ENCODE data around the gene LRFN2.

The LRFN2 gene

DNA sequence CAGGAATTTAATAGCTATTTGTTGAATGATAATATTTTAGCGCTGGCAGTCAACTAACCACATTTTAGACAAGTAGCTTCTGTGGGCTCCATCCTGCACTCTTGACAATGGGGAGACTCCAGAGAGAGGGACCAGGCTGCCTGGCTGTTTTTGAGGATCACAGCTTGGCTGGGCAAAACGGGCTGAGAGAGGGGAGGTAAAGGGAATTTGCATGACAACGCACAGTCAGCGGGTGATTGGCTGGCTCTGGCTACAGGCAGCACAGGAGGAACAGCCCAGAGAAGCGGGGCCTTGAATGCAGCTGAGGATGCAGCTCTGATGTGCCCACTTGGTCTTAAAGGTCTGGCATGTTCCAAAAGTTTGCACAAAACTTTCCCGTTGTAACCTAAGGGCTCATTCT lies 41.2 kb downstream of the LRFN2 start:
- Histone ChIP-seq H3K9me3 (replicated peaks in 1 of 11) (no peaks in the 10 kb centered on the region), H3K4me2 (no peak overlapping the region)

DNA sequence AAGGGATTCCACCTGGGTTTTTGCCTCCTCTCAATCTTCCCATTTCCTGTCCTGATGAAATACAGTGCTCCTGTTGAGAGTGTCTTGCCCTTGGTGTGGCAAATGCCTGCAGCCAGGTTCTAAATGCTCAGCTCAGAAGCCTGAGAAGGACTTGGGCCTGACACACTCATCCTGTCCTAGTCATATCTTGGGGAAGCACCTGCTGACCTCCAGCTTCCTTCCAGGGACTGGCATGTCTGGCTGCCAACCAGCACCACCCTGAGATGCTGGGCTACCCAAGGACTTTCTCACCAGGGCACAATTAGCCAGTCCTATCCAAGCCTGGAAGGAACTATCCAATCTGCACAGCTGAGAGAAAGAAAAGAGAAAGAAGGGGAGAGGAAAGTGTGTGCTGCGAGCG lies 43.4 kb downstream of the LRFN2 start:
- no peaks in the 10 kb centered on the region for H3K27me3 ChIP-seq
- no peaks in the 10 kb centered on the region for H3K9me3 ChIP-seq (replicated peaks in 1 of 11)
- H4K20me1 ChIP-seq = peaks cover 0 to 34% (median 0%) of the 10 kb centered on the region in 11 experiments; a peak in 5 of 22 replicates
- peak overlapping the region in 3 of 11 experiments; percentile 5 to 31 (median 22); a peak in 1 of 22 replicates for H3K27ac ChIP-seq
- peak overlapping the region in 3 of 11 experiments; percentile 2 to 19 (median 8); a peak in 1 of 22 replicates for H3K9ac ChIP-seq
- H3K36me3 ChIP-seq = peaks cover 0 to 7% (median 0%) of the 10 kb centered on the region in 11 experiments; a peak in 2 of 22 replicates
- H3K4me3 ChIP-seq = no peak overlapping the region
- peak overlapping the region in 8 of 11 experiments; percentile 3 to 71 (median 58); a peak in 15 of 22 replicates for H3K4me2 ChIP-seq
- H3K4me1 ChIP-seq = peaks cover 0 to 29% (median 24%) of the 10 kb centered on the region in 10 experiments; a peak in 16 of 20 replicates
- TF ChIP-seq Cebpa-rat (IDR thresholded peaks at IDR 0.05) = no peak

More for the DNA sequence above, 41.2 kb downstream of the LRFN2 start:
- Histone ChIP-seq H3K9ac (no peak overlapping the region), H3K36me3 (peaks cover 0 to 12% (median 0%) of the 10 kb centered on the region in 11 experiments; a peak in 3 of 22 replicates), H3K27ac (no peak overlapping the region), H4K20me1 (peaks cover 0 to 30% (median 0%) of the 10 kb centered on the region in 11 experiments; a peak in 5 of 22 replicates), H3K4me3 (no peak overlapping the region), H3K27me3 (no peaks in the 10 kb centered on the region), H3K4me1 (peaks cover 0 to 29% (median 24%) of the 10 kb centered on the region in 10 experiments; a peak in 16 of 20 replicates)
- TF ChIP-seq Cebpa-rat (IDR thresholded peaks at IDR 0.05) = no peak

DNA sequence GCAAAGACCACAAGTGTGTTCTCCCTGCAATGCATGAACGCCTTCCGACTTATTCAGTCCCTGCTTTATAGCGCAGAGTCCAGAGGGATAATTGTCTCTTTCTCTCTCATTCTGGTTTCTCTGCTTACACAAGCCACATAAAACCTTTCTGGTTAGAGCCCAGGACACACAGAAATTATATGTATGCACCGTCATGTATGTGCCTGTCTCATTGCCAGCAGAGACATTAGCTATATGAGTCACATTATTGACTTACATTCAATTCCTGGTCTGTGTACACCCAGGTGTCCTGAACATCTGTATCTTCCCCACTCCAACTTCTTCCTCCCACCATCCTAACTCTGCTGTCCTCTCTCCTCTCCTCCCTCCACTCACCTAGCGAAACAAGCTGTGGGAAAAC lies 44.0 kb downstream of the LRFN2 start:
- H3K4me3 ChIP-seq = no peak overlapping the region
- no peaks in the 10 kb centered on the region for H3K9me3 ChIP-seq (replicated peaks in 1 of 11)
- 0 out of 22 replicates have a peak overlapping the region, but pooled peaks of 3 of the 11 experiments have one; percentile 2 to 19 (median 6) for H3K9ac ChIP-seq
- peak overlapping the region in 9 of 11 experiments; percentile 3 to 71 (median 55); a peak in 15 of 22 replicates for H3K4me2 ChIP-seq
- peaks cover 0 to 34% (median 0%) of the 10 kb centered on the region in 11 experiments; a peak in 5 of 22 replicates for H4K20me1 ChIP-seq
- peaks cover 0 to 29% (median 24%) of the 10 kb centered on the region in 10 experiments; a peak in 16 of 20 replicates for H3K4me1 ChIP-seq
- peaks cover 0 to 7% (median 0%) of the 10 kb centered on the region in 11 experiments; a peak in 2 of 22 replicates for H3K36me3 ChIP-seq
- TF ChIP-seq Cebpa-rat (IDR thresholded peaks at IDR 0.05) = no peak
- no peaks in the 10 kb centered on the region for H3K27me3 ChIP-seq
- H3K27ac ChIP-seq = peak overlapping the region in 3 of 11 experiments; percentile 5 to 24 (median 22); a peak in 2 of 22 replicates

DNA sequence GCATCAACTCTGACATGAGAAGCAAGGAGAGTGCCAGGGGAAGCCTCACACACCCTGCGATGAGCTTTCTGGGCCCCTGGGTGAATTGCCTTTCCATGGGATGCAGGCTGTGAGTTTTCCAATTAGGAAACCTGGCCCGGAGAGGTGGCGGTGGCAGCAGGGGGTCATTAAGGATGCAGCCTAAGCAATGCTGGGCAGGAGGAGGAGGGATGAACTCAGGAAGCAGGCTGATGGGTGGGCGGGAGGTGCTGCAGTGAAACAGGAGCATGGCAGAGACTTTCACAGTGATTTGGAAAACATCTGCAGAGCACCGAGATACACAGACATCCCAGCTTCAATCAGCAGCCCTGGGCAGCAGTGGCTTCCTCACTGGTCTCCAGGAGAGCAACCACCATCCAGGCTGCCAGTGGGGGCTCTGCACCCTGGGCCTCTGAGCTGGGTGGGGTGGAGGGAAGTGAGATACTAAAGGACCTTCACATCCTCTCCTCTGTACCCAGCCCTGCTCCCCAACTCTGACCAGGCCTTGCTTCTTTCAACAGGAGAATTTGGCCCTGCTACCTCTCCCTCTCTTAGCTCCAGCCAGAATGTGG lies 44.9 kb downstream of the LRFN2 start:
- peaks cover 0 to 7% (median 0%) of the 10 kb centered on the region in 11 experiments; a peak in 2 of 22 replicates for H3K36me3 ChIP-seq
- H3K4me1 ChIP-seq = peaks cover 0 to 29% (median 24%) of the 10 kb centered on the region in 10 experiments; a peak in 16 of 20 replicates
- H3K27ac ChIP-seq = no peak overlapping the region
- H3K9ac ChIP-seq = no peak overlapping the region
- no peak overlapping the region for H3K4me3 ChIP-seq
- TF ChIP-seq Cebpa-rat (IDR thresholded peaks at IDR 0.05) = no peak
- no peaks in the 10 kb centered on the region for H3K9me3 ChIP-seq (replicated peaks in 1 of 11)
- H3K4me2 ChIP-seq = peak overlapping the region in 9 of 11 experiments; percentile 3 to 71 (median 55); a peak in 12 of 22 replicates
- H4K20me1 ChIP-seq = peaks cover 0 to 34% (median 0%) of the 10 kb centered on the region in 11 experiments; a peak in 5 of 22 replicates
- no peaks in the 10 kb centered on the region for H3K27me3 ChIP-seq

DNA sequence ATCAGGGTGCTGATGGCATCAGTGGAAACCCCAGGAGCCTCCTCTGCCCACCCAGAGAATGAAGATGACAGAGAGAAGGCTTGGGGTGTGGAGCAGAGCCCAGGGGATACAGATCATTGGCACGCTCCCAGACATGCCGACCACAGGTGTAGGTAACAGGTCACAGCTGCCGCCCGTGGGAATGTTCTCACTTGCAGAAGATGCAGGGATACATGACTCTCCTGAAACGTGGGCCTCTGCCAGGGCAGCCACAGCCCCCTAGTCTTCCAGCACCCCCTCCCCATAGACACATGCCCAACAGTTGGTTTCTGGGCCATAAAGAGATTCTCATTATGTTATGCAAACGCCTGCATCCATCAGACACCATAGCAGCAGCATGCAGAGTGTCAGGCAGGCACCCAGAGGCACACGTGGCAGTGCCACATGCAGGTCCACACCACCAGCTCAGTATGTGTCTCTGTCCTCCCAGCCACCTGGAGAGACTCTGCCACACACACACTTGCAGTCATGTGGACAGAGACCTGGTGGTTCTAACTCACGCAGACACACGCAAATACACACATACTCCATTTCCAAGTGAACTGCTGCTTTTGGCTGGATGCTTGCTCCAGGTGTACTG lies 45.5 kb downstream of the LRFN2 start:
- Histone ChIP-seq H3K27me3 (no peaks in the 10 kb centered on the region), H3K36me3 (peaks cover 0 to 7% (median 0%) of the 10 kb centered on the region in 11 experiments; a peak in 2 of 22 replicates), H4K20me1 (peaks cover 0 to 35% (median 0%) of the 10 kb centered on the region in 11 experiments; a peak in 5 of 22 replicates), H3K9me3 (replicated peaks in 1 of 11) (no peaks in the 10 kb centered on the region), H3K4me1 (peaks cover 0 to 29% (median 24%) of the 10 kb centered on the region in 10 experiments; a peak in 16 of 20 replicates), H3K4me2 (no peak overlapping the region), H3K9ac (no peak overlapping the region), H3K4me3 (no peak overlapping the region), H3K27ac (no peak overlapping the region)
- TF ChIP-seq Cebpa-rat (IDR thresholded peaks at IDR 0.05) = no peak

DNA sequence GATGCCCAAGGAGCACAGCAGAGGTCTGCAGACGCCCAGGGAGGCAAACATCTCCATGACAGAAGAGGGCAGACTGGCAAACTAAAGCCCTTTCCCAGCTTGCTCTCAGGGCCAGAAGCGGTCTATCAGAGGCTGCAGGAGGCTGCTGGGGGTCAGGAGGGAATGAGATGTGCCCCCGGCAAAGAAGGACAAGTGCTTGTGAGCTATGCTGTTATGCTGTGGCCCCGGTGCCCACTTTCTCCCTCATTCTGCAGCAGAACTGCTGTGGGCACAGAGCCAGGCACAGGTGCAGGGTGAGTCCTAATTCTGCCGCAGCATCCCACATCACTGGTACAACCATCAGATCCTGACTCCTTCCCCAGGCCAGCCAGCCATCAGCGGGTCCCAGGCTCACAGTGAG lies 46.4 kb downstream of the LRFN2 start:
- Histone ChIP-seq H3K27ac (no peak overlapping the region), H3K9me3 (replicated peaks in 1 of 11) (no peaks in the 10 kb centered on the region), H3K36me3 (peaks cover 0 to 7% (median 0%) of the 10 kb centered on the region in 11 experiments; a peak in 1 of 22 replicates), H3K4me3 (no peak overlapping the region), H3K9ac (no peak overlapping the region; a peak in 1 of 22 replicates), H4K20me1 (peaks cover 0 to 43% (median 0%) of the 10 kb centered on the region in 11 experiments; a peak in 5 of 22 replicates), H3K4me2 (no peak overlapping the region), H3K27me3 (no peaks in the 10 kb centered on the region), H3K4me1 (peaks cover 0 to 34% (median 26%) of the 10 kb centered on the region in 10 experiments; a peak in 16 of 20 replicates)
- no peak for TF ChIP-seq Cebpa-rat (IDR thresholded peaks at IDR 0.05)

DNA sequence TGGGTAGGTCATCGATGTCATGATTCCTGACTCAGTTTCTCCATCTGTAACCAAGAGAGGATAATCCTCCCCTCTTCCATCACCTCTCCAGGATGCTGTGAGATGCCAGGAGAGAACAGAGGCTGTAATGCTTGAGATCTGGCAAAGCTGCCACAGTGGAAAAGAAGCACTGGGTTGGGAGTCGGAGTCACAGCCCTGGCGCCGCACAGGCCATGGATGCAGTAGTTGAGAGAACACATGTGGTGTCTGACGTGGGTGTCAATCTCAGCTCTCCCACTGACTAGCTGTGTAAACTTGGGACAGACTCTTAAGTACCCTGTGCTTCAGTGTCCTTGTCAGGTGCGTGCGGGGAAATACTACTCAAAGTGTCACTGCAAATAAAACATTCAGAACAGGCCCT lies 47.3 kb downstream of the LRFN2 start:
- H3K9ac ChIP-seq = no peak overlapping the region
- H3K9me3 ChIP-seq (replicated peaks in 1 of 11) = no peaks in the 10 kb centered on the region
- no peak for TF ChIP-seq Cebpa-rat (IDR thresholded peaks at IDR 0.05)
- peaks cover 0 to 48% (median 0%) of the 10 kb centered on the region in 11 experiments; a peak in 5 of 22 replicates for H4K20me1 ChIP-seq
- peaks cover 0 to 39% (median 26%) of the 10 kb centered on the region in 10 experiments; a peak in 16 of 20 replicates for H3K4me1 ChIP-seq
- no peak overlapping the region for H3K4me3 ChIP-seq
- H3K36me3 ChIP-seq = peaks cover 0 to 7% (median 0%) of the 10 kb centered on the region in 11 experiments; a peak in 1 of 22 replicates
- H3K27me3 ChIP-seq = no peaks in the 10 kb centered on the region
- no peak overlapping the region for H3K27ac ChIP-seq
- H3K4me2 ChIP-seq = no peak overlapping the region

DNA sequence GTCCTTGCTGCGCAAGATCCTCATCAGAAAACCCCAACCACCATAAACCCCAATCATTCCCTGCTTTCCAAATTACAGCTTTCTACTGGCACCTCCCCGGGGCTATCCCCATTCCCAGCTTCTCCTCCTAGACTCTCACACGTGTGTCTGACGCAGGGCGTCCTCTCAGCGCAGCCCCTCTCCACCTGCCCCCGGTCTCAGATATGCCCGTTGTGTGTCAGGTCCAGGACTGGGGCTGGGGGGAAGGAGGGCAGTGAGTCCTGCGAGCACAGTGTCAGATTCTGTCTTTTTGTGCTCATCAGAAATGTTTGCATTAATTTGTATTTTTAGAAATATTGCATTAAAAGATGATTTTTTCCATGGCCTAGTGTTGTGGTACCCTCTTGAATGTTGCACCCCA lies 48.6 kb downstream of the LRFN2 start:
- H3K4me2 ChIP-seq = no peak overlapping the region
- H4K20me1 ChIP-seq = peaks cover 0 to 40% (median 0%) of the 10 kb centered on the region in 11 experiments; a peak in 5 of 22 replicates
- H3K9me3 ChIP-seq (replicated peaks in 1 of 11) = no peaks in the 10 kb centered on the region
- no peak overlapping the region for H3K9ac ChIP-seq
- no peaks in the 10 kb centered on the region for H3K36me3 ChIP-seq
- H3K27ac ChIP-seq = no peak overlapping the region
- H3K4me1 ChIP-seq = peaks cover 0 to 26% (median 15%) of the 10 kb centered on the region in 10 experiments; a peak in 16 of 20 replicates
- H3K27me3 ChIP-seq = no peaks in the 10 kb centered on the region
- H3K4me3 ChIP-seq = no peak overlapping the region
- TF ChIP-seq Cebpa-rat (IDR thresholded peaks at IDR 0.05) = no peak

DNA sequence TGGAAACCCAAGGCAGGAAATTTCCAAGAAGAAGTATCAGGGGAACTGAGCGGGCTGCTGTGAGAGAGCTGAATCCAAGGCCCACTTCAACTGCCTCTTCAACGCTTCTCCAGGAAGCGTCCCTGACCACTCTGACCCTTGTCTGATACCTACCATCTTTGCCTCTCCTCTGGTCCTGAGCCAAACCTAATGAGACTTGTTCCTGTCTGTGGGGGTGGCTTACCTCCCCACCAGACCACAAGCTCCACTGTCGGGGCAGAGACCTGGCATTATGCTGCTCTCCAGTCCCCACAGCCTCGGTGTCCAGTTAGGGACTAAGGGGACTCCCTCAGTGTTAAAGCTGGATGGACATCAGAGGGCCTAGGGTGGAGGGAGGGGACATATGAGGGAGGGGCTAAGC lies 49.7 kb downstream of the LRFN2 start:
- Histone ChIP-seq H3K9ac (no peak overlapping the region), H3K27me3 (no peaks in the 10 kb centered on the region), H3K27ac (no peak overlapping the region), H3K4me1 (peaks cover 0 to 15% (median 4%) of the 10 kb centered on the region in 10 experiments; a peak in 13 of 20 replicates), H4K20me1 (peaks cover 0 to 30% (median 0%) of the 10 kb centered on the region in 11 experiments; a peak in 4 of 22 replicates), H3K9me3 (replicated peaks in 1 of 11) (no peaks in the 10 kb centered on the region), H3K4me3 (no peak overlapping the region), H3K36me3 (no peaks in the 10 kb centered on the region), H3K4me2 (no peak overlapping the region)
- no peak for TF ChIP-seq Cebpa-rat (IDR thresholded peaks at IDR 0.05)

Data from BLaER1 treated with 17β-estradiol and CSF1 and Interleukin-3, amounts not matched to agents 10 nM and 100 nM (cell line).